ENCODE data around the gene KRT76. TPM values are rescaled to one million over a fixed set of nuclear protein-coding genes. Genes with fewer than 3 reads are reported as not detected.

KRT76 gene
- total RNA-seq, 4 donors from 2014 or later = not detected

DNA sequence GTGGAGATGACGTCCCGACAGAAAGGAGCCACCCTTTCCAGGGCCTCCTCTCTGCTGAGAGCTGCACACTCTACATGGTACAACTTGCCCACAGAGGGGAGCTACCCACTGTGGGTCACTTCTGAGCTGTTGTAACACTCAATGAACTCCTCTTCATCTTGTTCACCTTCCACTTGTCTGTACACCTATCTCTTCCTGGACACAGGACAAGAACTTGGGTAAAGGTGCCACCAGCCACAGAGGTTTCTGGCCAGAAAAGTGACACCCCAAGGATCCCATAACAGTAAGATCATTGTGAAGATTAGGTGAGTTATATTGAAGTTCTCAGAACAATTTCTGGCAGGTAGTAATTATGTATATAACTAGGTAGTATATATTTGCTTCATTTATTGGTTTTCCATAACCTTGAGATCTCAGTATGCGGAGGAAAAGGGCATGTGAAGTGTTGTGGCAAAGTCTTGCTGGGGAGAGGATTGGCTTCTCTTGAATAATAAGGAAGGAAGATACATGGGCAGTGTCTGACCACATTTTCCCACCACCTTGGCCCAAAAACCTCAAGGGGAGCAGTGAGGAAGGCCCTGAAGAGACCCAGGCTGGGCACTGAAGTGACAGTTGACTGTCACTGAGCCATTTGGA lies 34.2 kb downstream of the KRT76 start:
- TF ChIP-seq, protein P1, sequence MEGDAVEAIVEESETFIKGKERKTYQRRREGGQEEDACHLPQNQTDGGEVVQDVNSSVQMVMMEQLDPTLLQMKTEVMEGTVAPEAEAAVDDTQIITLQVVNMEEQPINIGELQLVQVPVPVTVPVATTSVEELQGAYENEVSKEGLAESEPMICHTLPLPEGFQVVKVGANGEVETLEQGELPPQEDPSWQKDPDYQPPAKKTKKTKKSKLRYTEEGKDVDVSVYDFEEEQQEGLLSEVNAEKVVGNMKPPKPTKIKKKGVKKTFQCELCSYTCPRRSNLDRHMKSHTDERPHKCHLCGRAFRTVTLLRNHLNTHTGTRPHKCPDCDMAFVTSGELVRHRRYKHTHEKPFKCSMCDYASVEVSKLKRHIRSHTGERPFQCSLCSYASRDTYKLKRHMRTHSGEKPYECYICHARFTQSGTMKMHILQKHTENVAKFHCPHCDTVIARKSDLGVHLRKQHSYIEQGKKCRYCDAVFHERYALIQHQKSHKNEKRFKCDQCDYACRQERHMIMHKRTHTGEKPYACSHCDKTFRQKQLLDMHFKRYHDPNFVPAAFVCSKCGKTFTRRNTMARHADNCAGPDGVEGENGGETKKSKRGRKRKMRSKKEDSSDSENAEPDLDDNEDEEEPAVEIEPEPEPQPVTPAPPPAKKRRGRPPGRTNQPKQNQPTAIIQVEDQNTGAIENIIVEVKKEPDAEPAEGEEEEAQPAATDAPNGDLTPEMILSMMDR (IDR thresholded peaks at IDR 0.05; ENCODE audit: low read depth) = no peak

DNA sequence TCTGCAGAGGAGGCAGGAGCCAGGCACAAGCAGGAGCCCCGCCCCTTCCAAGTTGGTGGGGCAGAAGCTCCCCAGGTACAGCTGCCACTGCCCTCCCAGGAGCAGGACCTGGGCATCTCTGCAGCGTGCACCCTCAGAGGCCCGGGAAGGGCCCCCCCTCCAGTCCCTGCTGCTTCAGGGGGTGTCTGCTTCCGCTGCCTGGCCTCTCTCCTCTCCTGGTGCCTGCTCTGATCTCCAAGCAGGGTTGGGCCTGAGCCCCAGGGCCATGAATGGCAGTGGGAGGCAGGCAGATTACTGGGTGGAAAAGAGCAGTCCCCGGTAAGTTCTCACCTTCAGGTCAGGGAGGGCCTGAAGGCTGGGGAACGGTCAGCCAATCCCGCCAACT lies 35.0 kb downstream of the KRT76 start:
- TF ChIP-seq, protein P1 (IDR thresholded peaks at IDR 0.05; ENCODE audit: low read depth) = no peak

DNA sequence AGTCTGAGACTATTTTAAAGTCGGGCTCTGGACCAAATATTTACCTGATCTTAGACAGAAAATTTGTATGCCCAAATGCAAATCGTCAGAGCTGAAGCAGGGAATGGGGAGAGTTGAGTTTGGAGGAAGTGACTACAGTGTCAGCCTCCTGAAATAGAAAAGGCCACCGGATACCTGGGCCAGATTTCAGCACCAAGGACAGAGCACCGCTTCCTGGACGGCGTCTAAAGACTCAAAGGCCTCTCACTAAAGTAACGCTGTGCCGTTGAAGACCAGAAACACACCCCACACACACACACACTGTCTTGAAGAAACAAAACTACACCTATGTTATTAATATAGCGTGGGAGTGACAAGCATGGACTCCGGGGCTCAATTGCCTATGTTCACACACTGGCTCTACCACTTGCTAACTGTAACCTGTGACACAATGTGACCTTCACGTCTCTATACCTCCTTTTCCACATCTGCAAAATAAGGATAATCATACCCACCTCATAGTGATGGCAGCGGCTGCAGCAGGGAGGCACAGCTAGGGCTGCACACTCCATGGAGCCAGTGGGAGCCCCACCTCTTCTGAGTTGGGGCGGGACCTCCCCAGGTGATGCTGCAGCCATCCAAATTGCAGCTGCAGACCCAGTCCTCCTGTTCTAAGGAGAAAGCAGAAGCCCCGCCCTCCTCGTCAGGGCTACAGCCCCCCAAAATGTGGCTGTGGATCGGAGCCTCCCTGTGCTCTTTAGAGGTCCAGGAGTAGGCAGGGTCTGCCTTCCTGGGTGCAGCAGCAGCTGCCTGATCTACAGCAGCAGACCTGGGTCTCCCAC lies 35.6 kb downstream of the KRT76 start:
- TF ChIP-seq, protein P1 (IDR thresholded peaks at IDR 0.05; ENCODE audit: low read depth) = no peak

DNA sequence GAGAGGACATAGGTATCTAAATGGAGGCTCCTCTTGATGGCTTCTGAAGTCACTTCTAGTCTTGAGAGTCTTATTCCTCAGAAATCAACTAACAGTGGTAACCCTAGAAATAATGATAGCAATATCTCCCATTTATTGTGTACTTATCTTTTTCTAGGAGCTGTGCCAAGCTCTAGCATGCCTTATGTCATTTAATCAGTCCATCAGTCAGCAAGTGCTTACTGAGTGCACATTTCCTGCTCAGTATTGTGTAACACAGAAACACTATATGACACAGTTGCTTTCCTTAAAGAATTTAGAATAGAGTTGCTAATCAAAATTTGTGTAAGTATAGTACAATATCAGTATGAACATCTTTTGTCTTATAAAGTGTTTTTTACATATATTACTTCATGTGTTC lies 36.6 kb downstream of the KRT76 start:
- TF ChIP-seq, protein P1 (IDR thresholded peaks at IDR 0.05; ENCODE audit: low read depth) = no peak

DNA sequence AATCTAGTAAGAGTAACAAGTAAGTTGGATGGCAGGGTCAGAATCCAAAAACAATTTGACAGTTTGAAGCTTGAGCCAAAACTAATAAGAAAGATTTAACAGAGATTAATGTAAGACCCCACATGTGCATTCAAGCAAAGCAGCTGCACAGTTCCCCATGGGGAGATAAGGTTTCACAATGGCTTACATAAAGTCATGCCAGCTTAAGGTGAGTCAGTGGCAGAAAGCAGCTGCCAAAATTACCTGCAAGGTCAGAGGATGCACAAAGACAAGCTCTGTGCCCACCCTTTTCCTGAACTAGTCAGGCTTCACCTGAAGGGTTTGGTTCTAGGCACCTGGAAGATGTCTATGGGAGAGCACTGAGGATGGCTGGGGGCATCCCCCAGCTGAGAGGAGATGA lies 37.2 kb downstream of the KRT76 start:
- TF ChIP-seq, protein P1 (IDR thresholded peaks at IDR 0.05; ENCODE audit: low read depth) = no peak

DNA sequence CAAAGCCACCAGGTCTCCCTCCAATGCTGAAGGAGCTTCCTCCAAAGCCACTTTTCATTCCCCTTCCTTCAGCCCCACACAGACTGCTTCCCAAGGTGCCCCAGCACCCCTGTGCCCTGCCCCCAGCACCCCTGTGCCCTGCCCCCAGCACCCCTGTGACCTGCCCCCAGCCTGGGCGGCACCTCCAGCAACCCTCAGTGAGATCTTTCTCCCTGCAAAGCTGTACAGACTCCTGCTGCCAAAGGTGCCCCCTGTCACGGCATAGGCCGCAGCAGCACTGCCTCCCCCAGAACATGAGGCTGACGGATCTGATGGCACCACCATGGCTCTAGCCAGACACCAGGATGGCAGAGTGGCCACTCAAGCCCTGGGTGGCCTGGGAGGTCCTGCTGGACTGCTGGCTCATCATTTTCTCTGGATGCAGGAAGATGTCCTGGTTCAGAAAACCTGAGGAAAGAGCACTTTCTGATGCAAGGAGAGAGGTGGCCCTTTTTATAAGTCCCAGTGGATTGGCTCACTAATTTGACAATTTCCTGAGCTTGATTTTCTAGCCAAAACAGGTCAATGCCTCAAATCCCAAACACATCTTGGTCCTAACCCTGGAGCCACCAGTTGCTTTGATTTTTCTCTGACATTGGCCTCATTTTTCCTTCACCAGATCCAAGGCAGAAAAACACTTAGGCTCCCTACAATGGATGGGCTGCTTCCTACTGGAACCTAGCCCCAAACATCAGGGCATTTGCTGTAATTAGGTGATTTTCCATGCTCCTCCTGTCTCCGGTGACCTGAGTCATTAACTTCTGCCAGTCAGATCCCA lies 41.1 kb downstream of the KRT76 start:
- TF ChIP-seq, protein P1 (IDR thresholded peaks at IDR 0.05; ENCODE audit: low read depth) = no peak

DNA sequence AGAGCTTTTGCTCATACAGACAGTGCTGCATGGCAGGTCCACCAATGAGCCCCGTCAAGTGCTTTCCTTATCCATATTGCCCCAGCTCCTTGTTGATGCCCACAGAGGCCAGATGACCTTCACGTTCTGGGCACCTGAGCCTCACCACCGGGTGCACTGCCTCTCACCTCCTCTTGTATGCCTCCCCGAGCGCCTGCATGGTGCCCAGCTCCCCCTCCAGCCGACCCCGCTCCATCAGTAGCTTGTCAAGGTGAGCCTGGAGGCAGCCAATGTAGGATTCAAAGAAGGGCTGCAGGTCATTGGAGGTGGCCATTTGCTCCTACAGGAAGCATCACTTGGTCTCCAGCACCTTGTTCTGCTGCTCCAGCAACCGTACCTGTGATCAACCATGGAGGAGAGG lies 42.0 kb downstream of the KRT76 start:
- TF ChIP-seq, protein P1 (IDR thresholded peaks at IDR 0.05; ENCODE audit: low read depth) = no peak
